Stomach (tissue), 9 donors: ENCODE results near the gene ZNRF3. TPM values are rescaled to one million over a fixed set of nuclear protein-coding genes. Genes with fewer than 3 reads are reported as not detected.
A peak's percentile ranks its signal among the peaks of the same experiment; 100 is the strongest.

ENCODE experiments used
- DNase-seq, 2 donors: peaks; one replicate each; pipeline versions ENCODE4 v3.0.0 to v3.0.0-alpha.2; 2013 to 2019
- H3K27ac ChIP-seq, 5 donors: fragments of 200-600 bp in 4 of 5; sonication (generic) in 4 of 5; one replicate each; pipeline ENCODE4 v1.5.1; 2013 to 2019; ENCODE audit warnings: mild to moderate bottlenecking in 1 of 5, moderate library complexity in 1 of 5
- H3K27me3 ChIP-seq, 3 donors: fragments of 200-600 bp; sonication (generic); one replicate each; pipeline ENCODE4 v1.5.1; 2017 to 2019; ENCODE audit warnings: mixed run types in 1 of 3
- H3K36me3 ChIP-seq, 4 donors: fragments of 200-600 bp; sonication (generic); 1 replicate in 3 of 4; 2 replicates in 1 of 4; pipeline ENCODE4 v1.5.1; 2016 to 2019
- H3K4me1 ChIP-seq, 4 donors: fragments of 200-600 bp; sonication (generic); one replicate each; pipeline ENCODE4 v1.5.1; 2016 to 2019
- H3K4me3 ChIP-seq, 4 donors: fragments of 200-600 bp; sonication (generic) in 3 of 4; one replicate each; pipeline ENCODE4 v1.5.1; 2016 to 2019; ENCODE audit warnings: mild to moderate bottlenecking in 1 of 4
- H3K9me3 ChIP-seq, 4 donors: fragments of 200-600 bp; sonication (generic); one replicate each; pipeline ENCODE4 v1.5.1; 2016 to 2019
- EP300 ChIP-seq: sonication (generic); formaldehyde crosslinking; IDR thresholded peaks from one replicate; pipeline ENCODE4 v1.6.1; 2017; ENCODE audit warnings: antibody characterized with exemption
- POLR2A ChIP-seq, 4 donors: fragments of 450-650 bp; IDR thresholded peaks; one replicate each; pipeline ENCODE4 v1.6.1; 2016; ENCODE audit warnings: antibody characterized with exemption in 4 of 4, control low read depth in 2 of 4, mild to moderate bottlenecking in 1 of 4, moderate library complexity in 1 of 4
- POLR2AphosphoS5 ChIP-seq, 3 donors: sonication (generic); formaldehyde crosslinking; IDR thresholded peaks; one replicate each; pipeline ENCODE4 v1.6.1; 2016; ENCODE audit warnings: antibody characterized with exemption in 3 of 3
- WGBS, 5 donors: extraction: QIAGEN DNeasy Blood & Tissue Kit in 3 of 5; methylation state at CpG; one replicate each; pipeline versions ENCODE4 v1.1.5 to v1.1.7; 2013 to 2018; 5-methylcytosine and 5-hydroxymethylcytosine counted together
- intact Hi-C: fragments of 100-400 bp; cut with DNase I; formaldehyde crosslinking; loops from one replicate; pipeline ENCODE4 v1.15.1; 2023; ENCODE audit warnings: low total_unique reads
- polyA plus RNA-seq, 3 donors: library from polyadenylated mRNA; stranded (reverse); fragments of 200-250 nt; gene quantifications; one replicate each; pipeline ENCODE4 v1.2.3, GENCODE V29; 2013
- total RNA-seq, 5 donors: library from RNA; depleted of rRNA; stranded (reverse); fragments of >200 nt; gene quantifications; one replicate each; pipeline versions ENCODE4 v1.1.0 to v1.2.3, GENCODE V29; 2014 to 2016
- TF ChIP-seq, protein P1 (sequence below), 7 experiments: fragments of 450-650 bp in 4 of 7; fragments of 200-600 bp in 3 of 7; sonication (generic) in 3 of 7; IDR thresholded peaks; one replicate each; pipeline ENCODE4 v1.5.1; 2016 to 2019; ENCODE audit warnings: antibody characterized with exemption in 7 of 7, control low read depth in 2 of 7, mild to moderate bottlenecking in 1 of 7
- donor health status: healthy with polysubstance abuse.
- donor health status: Bipolar disorder and iron deficiency.
- donor health status: healthy.

Gene ZNRF3
- total and polyA plus RNA-seq, 8 donors, result 1.4 to 52.7 (median 3.6) TPM

- DNase-seq, result peak in 1 of 2 donors; percentile 75
- 38 to 52% (median 52%) methylated on average over 8 of the region's 8 CpGs for WGBS, 5 donors
- TF ChIP-seq EP300 (no peak), POLR2A (IDR thresholded peaks at IDR 0.05) (no peak), POLR2AphosphoS5 (IDR thresholded peaks at IDR 0.05) (no peak)
- TF ChIP-seq, protein P1, sequence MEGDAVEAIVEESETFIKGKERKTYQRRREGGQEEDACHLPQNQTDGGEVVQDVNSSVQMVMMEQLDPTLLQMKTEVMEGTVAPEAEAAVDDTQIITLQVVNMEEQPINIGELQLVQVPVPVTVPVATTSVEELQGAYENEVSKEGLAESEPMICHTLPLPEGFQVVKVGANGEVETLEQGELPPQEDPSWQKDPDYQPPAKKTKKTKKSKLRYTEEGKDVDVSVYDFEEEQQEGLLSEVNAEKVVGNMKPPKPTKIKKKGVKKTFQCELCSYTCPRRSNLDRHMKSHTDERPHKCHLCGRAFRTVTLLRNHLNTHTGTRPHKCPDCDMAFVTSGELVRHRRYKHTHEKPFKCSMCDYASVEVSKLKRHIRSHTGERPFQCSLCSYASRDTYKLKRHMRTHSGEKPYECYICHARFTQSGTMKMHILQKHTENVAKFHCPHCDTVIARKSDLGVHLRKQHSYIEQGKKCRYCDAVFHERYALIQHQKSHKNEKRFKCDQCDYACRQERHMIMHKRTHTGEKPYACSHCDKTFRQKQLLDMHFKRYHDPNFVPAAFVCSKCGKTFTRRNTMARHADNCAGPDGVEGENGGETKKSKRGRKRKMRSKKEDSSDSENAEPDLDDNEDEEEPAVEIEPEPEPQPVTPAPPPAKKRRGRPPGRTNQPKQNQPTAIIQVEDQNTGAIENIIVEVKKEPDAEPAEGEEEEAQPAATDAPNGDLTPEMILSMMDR (IDR thresholded peaks at IDR 0.05), result no peak
- Histone ChIP-seq H3K4me1 (peaks cover 12 to 72% (median 34%) of the 10 kb centered on the region in 4 donors), H3K4me3 (no peak overlapping the region), H3K27me3 (no peaks in the 10 kb centered on the region), H3K9me3 (peaks cover 0 to 6% (median 3%) of the 10 kb centered on the region in 4 donors), H3K36me3 (no peaks in the 10 kb centered on the region), H3K27ac (no peak overlapping the region)
- intact Hi-C loops, result no loop called here
These were observed 68.7 kb downstream of the ZNRF3 start for GRCh38 chr22:28951969-28952521.

DNA sequence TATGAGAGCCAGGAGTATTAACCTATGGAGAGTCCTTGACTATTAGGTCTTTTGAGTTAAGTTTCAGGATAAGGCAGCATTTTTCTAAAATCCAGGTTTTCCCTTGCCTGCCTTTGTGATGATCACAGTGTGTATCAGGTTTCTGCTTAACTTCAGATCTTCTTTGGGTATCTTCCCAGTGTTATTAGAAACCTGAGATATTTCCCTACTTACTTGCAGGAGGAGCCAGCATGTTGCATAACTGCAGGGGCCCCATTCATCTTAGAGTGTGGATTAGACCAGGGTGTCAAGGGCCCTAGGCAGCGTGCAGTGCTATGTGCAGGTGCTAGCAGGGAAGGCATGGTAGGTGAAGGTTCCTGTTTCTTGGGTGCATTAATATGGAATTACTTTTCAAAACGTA is 69.5 kb downstream of the ZNRF3 start:
- intact Hi-C loops, result no loop called here

DNA sequence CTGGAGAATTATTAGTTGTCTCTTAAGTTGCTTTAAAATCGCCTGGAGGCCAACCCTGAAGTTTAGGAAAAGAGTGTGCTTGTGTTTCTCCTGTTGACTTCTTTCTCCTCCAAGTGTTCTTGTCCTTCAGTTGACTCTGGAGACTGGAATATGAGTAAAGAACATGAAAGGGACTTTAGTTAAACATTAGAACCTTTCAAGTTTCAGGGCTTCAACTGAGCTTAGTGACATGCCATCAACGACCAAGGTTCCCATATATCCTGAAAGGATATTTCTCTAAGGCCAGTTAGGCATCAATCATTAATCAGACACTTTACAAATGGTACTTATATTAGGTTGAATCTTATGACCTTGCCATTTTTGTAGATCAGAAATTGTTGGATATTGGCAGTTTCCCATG is 70.0 kb downstream of the ZNRF3 start:
- 58 to 70% (median 61%) methylated on average over 2 of the region's 2 CpGs for WGBS, 5 donors
- Histone ChIP-seq H3K27me3 (no peaks in the 10 kb centered on the region), H3K9me3 (no peaks in the 10 kb centered on the region), H3K27ac (peak overlapping the region in 2 of 5 donors; percentile 32 to 48), H3K36me3 (no peaks in the 10 kb centered on the region), H3K4me1 (peaks cover 12 to 84% (median 37%) of the 10 kb centered on the region in 4 donors), H3K4me3 (no peak overlapping the region)
- DNase-seq, result no peak
- intact Hi-C loops, result no loop called here
- TF ChIP-seq POLR2A (IDR thresholded peaks at IDR 0.05), result no peak

More for the DNA sequence above, 69.5 kb downstream of the ZNRF3 start:
- no peaks in the 10 kb centered on the region for H3K9me3 ChIP-seq
- peak overlapping the region in 2 of 5 donors; percentile 32 to 48 for H3K27ac ChIP-seq
- no peaks in the 10 kb centered on the region for H3K27me3 ChIP-seq
- TF ChIP-seq POLR2A (IDR thresholded peaks at IDR 0.05) (no peak), POLR2AphosphoS5 (IDR thresholded peaks at IDR 0.05) (no peak), EP300 (no peak)
- TF ChIP-seq, protein P1 (IDR thresholded peaks at IDR 0.05), result no peak
- DNase-seq, result peak in 1 of 2 donors; percentile 39
- H3K4me1 ChIP-seq, result peaks cover 12 to 78% (median 34%) of the 10 kb centered on the region in 4 donors
- WGBS, 5 donors, result 48 to 70% (median 64%) methylated on average over 2 of the region's 2 CpGs
- H3K36me3 ChIP-seq, result no peaks in the 10 kb centered on the region
- no peak overlapping the region for H3K4me3 ChIP-seq

- Histone ChIP-seq H3K4me1 (peaks cover 12 to 92% (median 41%) of the 10 kb centered on the region in 4 donors), H3K27ac (peak overlapping the region in 2 of 5 donors; percentile 32 to 48)
- WGBS, 5 donors, result 82 to 92% (median 90%) methylated on average over 6 of the region's 6 CpGs
These were observed 70.9 kb downstream of the ZNRF3 start for GRCh38 chr22:28953976-28954880.

More at GRCh38 chr22:28953976-28954880, 70.9 kb downstream of the ZNRF3 start:
- Histone ChIP-seq H3K4me3 (no peak overlapping the region), H3K27me3 (no peaks in the 10 kb centered on the region), H3K9me3 (no peaks in the 10 kb centered on the region), H3K36me3 (no peaks in the 10 kb centered on the region)
- no peak for DNase-seq
- intact Hi-C loops, result no loop called here
- TF ChIP-seq POLR2A (IDR thresholded peaks at IDR 0.05), result no peak
- TF ChIP-seq, protein P1 (IDR thresholded peaks at IDR 0.05), result no peak
- no peak for TF ChIP-seq POLR2AphosphoS5 (IDR thresholded peaks at IDR 0.05)
- TF ChIP-seq EP300, result no peak
